ENCODE measurements around the gene LTF. TPM values are rescaled to one million over a fixed set of nuclear protein-coding genes. Genes with fewer than 3 reads are reported as not detected.

The LTF gene
- total and polyA plus RNA-seq, 2 of the 13 experiments (the other 11 are each of a cell fraction or from before 2014, with no cell fraction given), result not detected

DNA sequence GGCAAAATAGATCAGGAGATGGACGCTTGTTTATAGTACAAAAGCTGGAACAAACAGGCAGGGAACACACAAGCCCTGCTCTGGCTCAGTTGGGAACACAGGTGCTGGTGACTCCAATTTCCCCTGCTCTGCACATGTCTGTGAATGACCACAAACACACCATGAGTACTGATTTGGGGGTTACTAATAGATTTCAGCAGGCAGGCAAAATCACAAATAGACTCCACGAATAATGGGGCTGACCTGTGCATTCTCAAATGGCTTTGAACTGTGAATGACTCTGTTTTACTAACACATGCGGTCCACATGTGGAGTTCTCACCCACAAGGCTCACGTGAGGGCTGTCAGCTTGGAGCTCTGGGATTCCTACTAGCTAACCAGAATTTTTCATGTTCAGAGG is 37.0 kb upstream of the LTF start:
- TF ChIP-seq, protein P1, sequence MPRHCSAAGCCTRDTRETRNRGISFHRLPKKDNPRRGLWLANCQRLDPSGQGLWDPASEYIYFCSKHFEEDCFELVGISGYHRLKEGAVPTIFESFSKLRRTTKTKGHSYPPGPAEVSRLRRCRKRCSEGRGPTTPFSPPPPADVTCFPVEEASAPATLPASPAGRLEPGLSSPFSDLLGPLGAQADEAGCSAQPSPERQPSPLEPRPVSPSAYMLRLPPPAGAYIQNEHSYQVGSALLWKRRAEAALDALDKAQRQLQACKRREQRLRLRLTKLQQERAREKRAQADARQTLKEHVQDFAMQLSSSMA (CRISPR knock-in tag; IDR thresholded peaks at IDR 0.05), result no peak
- TF ChIP-seq, protein P2, sequence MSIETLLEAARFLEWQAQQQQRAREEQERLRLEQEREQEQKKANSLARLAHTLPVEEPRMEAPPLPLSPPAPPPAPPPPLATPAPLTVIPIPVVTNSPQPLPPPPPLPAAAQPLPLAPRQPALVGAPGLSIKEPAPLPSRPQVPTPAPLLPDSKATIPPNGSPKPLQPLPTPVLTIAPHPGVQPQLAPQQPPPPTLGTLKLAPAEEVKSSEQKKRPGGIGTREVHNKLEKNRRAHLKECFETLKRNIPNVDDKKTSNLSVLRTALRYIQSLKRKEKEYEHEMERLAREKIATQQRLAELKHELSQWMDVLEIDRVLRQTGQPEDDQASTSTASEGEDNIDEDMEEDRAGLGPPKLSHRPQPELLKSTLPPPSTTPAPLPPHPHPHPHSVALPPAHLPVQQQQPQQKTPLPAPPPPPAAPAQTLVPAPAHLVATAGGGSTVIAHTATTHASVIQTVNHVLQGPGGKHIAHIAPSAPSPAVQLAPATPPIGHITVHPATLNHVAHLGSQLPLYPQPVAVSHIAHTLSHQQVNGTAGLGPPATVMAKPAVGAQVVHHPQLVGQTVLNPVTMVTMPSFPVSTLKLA (IDR thresholded peaks at IDR 0.05), result 0 out of 2 replicates have a peak, but pooled peaks have one; percentile 22
- no peak overlapping the region for H3K27ac ChIP-seq (ENCODE audit: extremely low read length, insufficient read depth, low read length)
- H3K36me3 ChIP-seq (replicated peaks in 1 of 2; ENCODE audit: control insufficient read depth in 1 of 2, insufficient read depth in 2 of 2, low read length in 2 of 2), result no peaks in the 10 kb centered on the region
- 0 out of 2 replicates have a peak, but pooled peaks cover 3% of the 10 kb centered on the region for H4K20me1 ChIP-seq (ENCODE audit: insufficient read depth, low read length)
- peaks cover 0 to 1% of the 10 kb centered on the region in 2 experiments; a peak in 2 of 5 replicates for H3K27me3 ChIP-seq (ENCODE audit: control insufficient read depth in 1 of 2, insufficient read depth in 2 of 2, low read length in 2 of 2)
- DNase-seq (ENCODE audit: low spot score) (no peak), FAIRE-seq (no peak), ATAC-seq (no peak)
- H3K4me1 ChIP-seq (ENCODE audit: insufficient read depth, low read length), result peaks cover 13% of the 10 kb centered on the region
- BruUV-seq (replicated peaks), result no TSS peak
- intact Hi-C loops (cut with micrococcal nuclease; ENCODE audit: unreplicated experiment) (no loop called here), in situ Hi-C loops (cut with HindIII; ENCODE audit: extremely low pct_ligation_motif_present, low pct_unique_long_range_greater_than_20kb) (no loop called here)
- 33% methylated on average over 1 of the region's 4 CpGs for WGBS (ENCODE audit: low lambda C conversion rate)
- no peaks in the 10 kb centered on the region for H3K9me3 ChIP-seq (ENCODE audit: low read length)
- no peak overlapping the region for H3K9ac ChIP-seq (ENCODE audit: insufficient read depth, low read depth, low read length)
- no peak overlapping the region for H2AFZ ChIP-seq (ENCODE audit: low read length)
- no peaks in the 10 kb centered on the region for H3K79me2 ChIP-seq (ENCODE audit: insufficient read depth, low read length)
- no peak overlapping the region for H3K4me3 ChIP-seq (replicated peaks in 1 of 3; ENCODE audit: insufficient read depth in 1 of 3, low read depth in 2 of 3, low read length in 3 of 3)
- no peak overlapping the region for H3K4me2 ChIP-seq (ENCODE audit: low read depth, low read length)
- ChIA-PET CTCF (ENCODE audit: low intra/inter-chr PET ratio, low total read pairs) (no interaction called here), POLR2A (no interaction called here)

DNA sequence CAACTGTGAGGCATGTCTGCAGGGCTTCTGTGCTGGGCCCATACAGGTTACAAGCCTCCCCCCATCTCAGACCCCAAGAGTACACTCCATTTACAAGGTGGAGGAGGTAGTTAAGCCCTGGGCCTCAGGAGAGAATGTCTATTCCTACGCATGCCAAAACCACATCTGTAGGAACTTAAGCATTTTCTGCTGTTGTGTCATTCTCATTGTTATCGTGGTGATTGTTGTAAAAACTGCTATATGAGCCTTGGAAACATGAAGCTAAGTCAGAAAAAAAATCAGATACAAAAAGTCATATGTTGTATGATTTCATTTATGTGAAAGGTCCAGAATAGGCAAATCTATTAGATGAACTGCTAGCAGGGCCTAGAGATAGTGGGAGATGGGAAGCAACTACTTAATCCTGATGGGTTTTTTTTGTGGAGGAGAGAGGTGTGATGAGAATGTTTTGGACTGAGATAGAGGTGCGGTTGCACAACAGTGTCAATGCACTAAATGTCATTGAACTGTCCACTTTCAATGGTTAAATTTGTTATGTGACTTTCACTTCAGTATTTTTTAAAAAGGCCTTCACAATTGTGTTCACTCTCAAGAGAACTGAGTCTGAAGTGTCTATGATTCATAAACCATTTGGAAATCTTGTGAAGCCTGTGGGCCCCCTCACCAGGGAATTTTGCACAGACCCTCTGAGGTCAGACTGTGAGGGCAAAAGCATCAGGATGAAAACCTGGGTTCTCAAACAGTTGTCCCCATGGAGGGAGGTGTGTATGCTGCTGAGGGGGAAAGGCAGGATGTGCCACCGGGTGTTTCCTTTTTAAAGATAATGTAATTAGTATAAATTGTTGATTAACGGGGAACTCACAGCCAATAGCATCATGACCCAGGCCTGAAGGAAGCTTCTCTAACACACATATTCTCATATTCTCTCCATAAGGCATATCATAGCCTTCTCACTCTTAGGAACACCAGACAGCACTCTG is 36.2 kb upstream of the LTF start:
- Histone ChIP-seq H3K79me2 (ENCODE audit: insufficient read depth, low read length) (no peaks in the 10 kb centered on the region), H3K9me3 (ENCODE audit: low read length) (no peaks in the 10 kb centered on the region), H3K4me1 (ENCODE audit: insufficient read depth, low read length) (peaks cover 13% of the 10 kb centered on the region), H3K9ac (ENCODE audit: insufficient read depth, low read depth, low read length) (no peak overlapping the region), H2AFZ (ENCODE audit: low read length) (no peak overlapping the region), H3K27ac (ENCODE audit: extremely low read length, insufficient read depth, low read length) (no peak overlapping the region), H4K20me1 (ENCODE audit: insufficient read depth, low read length) (0 out of 2 replicates have a peak, but pooled peaks cover 3% of the 10 kb centered on the region), H3K27me3 (ENCODE audit: control insufficient read depth in 1 of 2, insufficient read depth in 2 of 2, low read length in 2 of 2) (peaks cover 0 to 1% of the 10 kb centered on the region in 2 experiments; a peak in 2 of 5 replicates), H3K36me3 (replicated peaks in 1 of 2; ENCODE audit: control insufficient read depth in 1 of 2, insufficient read depth in 2 of 2, low read length in 2 of 2) (no peaks in the 10 kb centered on the region), H3K4me2 (ENCODE audit: low read depth, low read length) (no peak overlapping the region), H3K4me3 (replicated peaks in 1 of 3; ENCODE audit: insufficient read depth in 1 of 3, low read depth in 2 of 3, low read length in 3 of 3) (no peak overlapping the region)
- WGBS (ENCODE audit: low lambda C conversion rate), result 34% methylated on average over 5 of the region's 5 CpGs
- no TSS peak for BruUV-seq (replicated peaks)
- DNase-seq (ENCODE audit: low spot score) (no peak), ATAC-seq (no peak), FAIRE-seq (no peak)
- intact Hi-C loops (cut with micrococcal nuclease; ENCODE audit: unreplicated experiment), result no loop called here
- POLR2A ChIA-PET, result no interaction called here
- CTCF ChIA-PET (ENCODE audit: low intra/inter-chr PET ratio, low total read pairs), result no interaction called here
- in situ Hi-C loops (cut with HindIII; ENCODE audit: extremely low pct_ligation_motif_present, low pct_unique_long_range_greater_than_20kb), result no loop called here
- TF ChIP-seq NONO (IDR thresholded peaks at IDR 0.05), result no peak
- TF ChIP-seq NONO (CRISPR knock-in tag; conservative IDR thresholded peaks at IDR 0.05), result no peak
- no peak for TF ChIP-seq FOXK2 (IDR thresholded peaks at IDR 0.05)
- TF ChIP-seq, protein P3, sequence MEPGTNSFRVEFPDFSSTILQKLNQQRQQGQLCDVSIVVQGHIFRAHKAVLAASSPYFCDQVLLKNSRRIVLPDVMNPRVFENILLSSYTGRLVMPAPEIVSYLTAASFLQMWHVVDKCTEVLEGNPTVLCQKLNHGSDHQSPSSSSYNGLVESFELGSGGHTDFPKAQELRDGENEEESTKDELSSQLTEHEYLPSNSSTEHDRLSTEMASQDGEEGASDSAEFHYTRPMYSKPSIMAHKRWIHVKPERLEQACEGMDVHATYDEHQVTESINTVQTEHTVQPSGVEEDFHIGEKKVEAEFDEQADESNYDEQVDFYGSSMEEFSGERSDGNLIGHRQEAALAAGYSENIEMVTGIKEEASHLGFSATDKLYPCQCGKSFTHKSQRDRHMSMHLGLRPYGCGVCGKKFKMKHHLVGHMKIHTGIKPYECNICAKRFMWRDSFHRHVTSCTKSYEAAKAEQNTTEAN (CRISPR knock-in tag; conservative IDR thresholded peaks at IDR 0.05), result no peak
- no peak for TF ChIP-seq IKZF1 (IDR thresholded peaks at IDR 0.05)
- no peak for TF ChIP-seq GATAD2A (CRISPR knock-in tag; IDR thresholded peaks at IDR 0.05)
- no peak for TF ChIP-seq HNRNPLL (IDR thresholded peaks at IDR 0.05; ENCODE audit: low read depth, low read length, poor library complexity, severe bottlenecking)
- TF ChIP-seq, protein P4, sequence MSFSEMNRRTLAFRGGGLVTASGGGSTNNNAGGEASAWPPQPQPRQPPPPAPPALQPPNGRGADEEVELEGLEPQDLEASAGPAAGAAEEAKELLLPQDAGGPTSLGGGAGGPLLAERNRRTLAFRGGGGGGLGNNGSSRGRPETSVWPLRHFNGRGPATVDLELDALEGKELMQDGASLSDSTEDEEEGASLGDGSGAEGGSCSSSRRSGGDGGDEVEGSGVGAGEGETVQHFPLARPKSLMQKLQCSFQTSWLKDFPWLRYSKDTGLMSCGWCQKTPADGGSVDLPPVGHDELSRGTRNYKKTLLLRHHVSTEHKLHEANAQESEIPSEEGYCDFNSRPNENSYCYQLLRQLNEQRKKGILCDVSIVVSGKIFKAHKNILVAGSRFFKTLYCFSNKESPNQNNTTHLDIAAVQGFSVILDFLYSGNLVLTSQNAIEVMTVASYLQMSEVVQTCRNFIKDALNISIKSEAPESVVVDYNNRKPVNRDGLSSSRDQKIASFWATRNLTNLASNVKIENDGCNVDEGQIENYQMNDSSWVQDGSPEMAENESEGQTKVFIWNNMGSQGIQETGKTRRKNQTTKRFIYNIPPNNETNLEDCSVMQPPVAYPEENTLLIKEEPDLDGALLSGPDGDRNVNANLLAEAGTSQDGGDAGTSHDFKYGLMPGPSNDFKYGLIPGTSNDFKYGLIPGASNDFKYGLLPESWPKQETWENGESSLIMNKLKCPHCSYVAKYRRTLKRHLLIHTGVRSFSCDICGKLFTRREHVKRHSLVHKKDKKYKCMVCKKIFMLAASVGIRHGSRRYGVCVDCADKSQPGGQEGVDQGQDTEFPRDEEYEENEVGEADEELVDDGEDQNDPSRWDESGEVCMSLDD (CRISPR knock-in tag; IDR thresholded peaks at IDR 0.05; ENCODE audit: borderline replicate concordance), result no peak

All from HepG2 (cell line).